Neuronal stem cell (in vitro differentiated cells): ENCODE results near the gene CACNA1C.

Experiments used
- DNase-seq: peaks from one replicate; pipeline ENCODE4 v3.0.0-alpha.2; 2013; ENCODE audit warnings: low spot score
- H2AFZ ChIP-seq: one replicate; pipeline ENCODE4 v1.6.1; 2013; ENCODE audit warnings: mild to moderate bottlenecking, low read length, inconsistent platforms
- H2AK5ac ChIP-seq: 2 replicates; pipeline ENCODE4 v1.6.1; 2013; ENCODE audit warnings: low read depth, mild to moderate bottlenecking, inconsistent platforms, low read length, moderate library complexity, mixed read lengths
- H2BK120ac ChIP-seq: 2 replicates; pipeline ENCODE4 v1.6.1; 2013; ENCODE audit warnings: low read depth, mild to moderate bottlenecking, inconsistent platforms, low read length, moderate library complexity, mixed read lengths
- H2BK12ac ChIP-seq: one replicate; pipeline ENCODE4 v1.6.1; 2013; ENCODE audit warnings: low read length, inconsistent platforms
- H2BK15ac ChIP-seq: 2 replicates; pipeline ENCODE4 v1.6.1; 2013; ENCODE audit warnings: mild to moderate bottlenecking, low read length, inconsistent platforms, mixed read lengths
- H2BK5ac ChIP-seq: one replicate; pipeline ENCODE4 v1.6.1; 2013; ENCODE audit warnings: inconsistent platforms, mild to moderate bottlenecking, low read length, moderate library complexity
- H3K14ac ChIP-seq: one replicate; pipeline ENCODE4 v1.6.1; 2013; ENCODE audit warnings: low read length, inconsistent platforms
- H3K18ac ChIP-seq: 2 replicates; pipeline ENCODE4 v1.6.1; 2013; ENCODE audit warnings: low read length, inconsistent platforms
- H3K23ac ChIP-seq: 2 replicates; pipeline ENCODE4 v1.6.1; 2013; ENCODE audit warnings: low read depth, mild to moderate bottlenecking, mixed read lengths, low read length, inconsistent platforms; ENCODE audit not compliant: poor library complexity
- H3K27ac ChIP-seq: replicated peaks from 3 replicates; pipeline ENCODE4 v1.5.1; 2013; ENCODE audit warnings: low read length, inconsistent platforms
- H3K27me3 ChIP-seq, 3 experiments: 2 replicates each; pipeline ENCODE4 v1.6.1; 2013; ENCODE audit warnings: low read length in 3 of 3, mild to moderate bottlenecking in 2 of 3, inconsistent platforms in 1 of 3, low read depth in 1 of 3, mixed read lengths in 1 of 3, moderate library complexity in 1 of 3; ENCODE audit not compliant: control insufficient read depth in 3 of 3, insufficient read depth in 3 of 3
- H3K36me3 ChIP-seq, 2 donors: replicated peaks in 1 of 2; 2 replicates each; pipeline ENCODE4 v1.6.1; 2013; ENCODE audit warnings: low read length in 2 of 2; ENCODE audit not compliant: control insufficient read depth in 2 of 2, insufficient read depth in 2 of 2
- H3K4ac ChIP-seq: 2 replicates; pipeline ENCODE4 v1.6.1; 2013; ENCODE audit warnings: inconsistent platforms, mild to moderate bottlenecking, low read length, moderate library complexity
- H3K4me1 ChIP-seq, 2 donors: 1 replicate in 1 of 2; 2 replicates in 1 of 2; pipeline ENCODE4 v1.6.1; 2013; ENCODE audit warnings: low read length in 2 of 2, low read depth in 1 of 2; ENCODE audit not compliant: control insufficient read depth in 2 of 2, insufficient read depth in 1 of 2
- H3K4me2 ChIP-seq: one replicate; pipeline ENCODE4 v1.6.1; 2013; ENCODE audit warnings: mild to moderate bottlenecking, low read length, inconsistent platforms; ENCODE audit not compliant: insufficient read depth, poor library complexity, severe bottlenecking
- H3K4me3 ChIP-seq, 2 donors: 2 replicates each; pipeline ENCODE4 v1.5.1; 2013; ENCODE audit warnings: low read length in 2 of 2, mild to moderate bottlenecking in 2 of 2, inconsistent platforms in 1 of 2, moderate library complexity in 1 of 2
- H3K79me1 ChIP-seq: one replicate; pipeline ENCODE4 v1.6.1; 2013; ENCODE audit warnings: low read depth, mild to moderate bottlenecking, inconsistent platforms, low read length, moderate library complexity
- H3K9ac ChIP-seq: one replicate; pipeline ENCODE4 v1.6.1; 2013; ENCODE audit warnings: mild to moderate bottlenecking, low read depth, low read length, inconsistent platforms; ENCODE audit not compliant: poor library complexity
- H3K9me3 ChIP-seq, 2 donors: replicated peaks in 1 of 2; 2 replicates each; pipeline versions ENCODE3 to v1.6.1; 2013; ENCODE audit warnings: low read length in 2 of 2, mild to moderate bottlenecking in 2 of 2, inconsistent platforms in 1 of 2, low read depth in 1 of 2, mixed read lengths in 1 of 2, moderate library complexity in 1 of 2; ENCODE audit not compliant: control insufficient read depth in 2 of 2, insufficient read depth in 1 of 2
- H4K8ac ChIP-seq: one replicate; pipeline ENCODE4 v1.6.1; 2013; ENCODE audit warnings: low read depth, mild to moderate bottlenecking, inconsistent platforms, low read length, moderate library complexity
- H4K91ac ChIP-seq: one replicate; pipeline ENCODE4 v1.6.1; 2013; ENCODE audit warnings: low read length, low read depth, mild to moderate bottlenecking, inconsistent platforms; ENCODE audit not compliant: poor library complexity
- WGBS, 2 donors: extraction: QIAGEN DNeasy Blood & Tissue Kit; methylation state at CpG; one replicate each; pipeline ENCODE4 v1.1.7; 2013; ENCODE audit warnings: missing lambda C conversion rate in 2 of 2, mixed read lengths in 1 of 2; ENCODE audit not compliant: insufficient read length in 2 of 2, insufficient replicate concordance in 1 of 2; ENCODE audit errors: extremely low coverage in 2 of 2; 5-methylcytosine and 5-hydroxymethylcytosine counted together

CACNA1C gene

GRCh38 chr12:2214411-2214810, 161.6 kb downstream of the CACNA1C start:
- Histone ChIP-seq H2BK12ac (no peak overlapping the region), H2AK5ac (no peak overlapping the region), H4K91ac (no peak overlapping the region), H4K8ac (no peak overlapping the region), H2BK120ac (no peak overlapping the region), H3K14ac (no peak overlapping the region), H2BK15ac (peak overlapping the region; percentile 30), H3K9ac (no peak overlapping the region), H3K27me3 (peaks cover 0 to 3% (median 0%) of the 10 kb centered on the region in 3 experiments), H3K9me3 (no peaks in the 10 kb centered on the region), H3K23ac (no peak overlapping the region), H3K18ac (no peak overlapping the region), H3K27ac (no peak overlapping the region), H3K4me3 (no peak overlapping the region), H3K36me3 (no peaks in the 10 kb centered on the region), H3K4me1 (peaks cover 4 to 11% of the 10 kb centered on the region in 2 donors), H3K4me2 (no peak overlapping the region), H2AFZ (no peak overlapping the region), H2BK5ac (no peak overlapping the region), H3K79me1 (no peaks in the 10 kb centered on the region), H3K4ac (no peak overlapping the region)
- DNase-seq = no peak
- WGBS, 2 donors = no CpG with 5 or more reads among the region's 8 CpGs

GRCh38 chr12:2215709-2216560, 163.1 kb downstream of the CACNA1C start:
- Histone ChIP-seq H3K9ac (no peak overlapping the region), H2AFZ (no peak overlapping the region), H2AK5ac (peak overlapping the region; percentile 12), H4K8ac (no peak overlapping the region), H3K27me3 (no peaks in the 10 kb centered on the region), H2BK5ac (peak overlapping the region; percentile 14), H3K4me1 (peaks cover 4 to 11% of the 10 kb centered on the region in 2 donors), H3K36me3 (no peaks in the 10 kb centered on the region), H3K18ac (peak overlapping the region; percentile 82), H2BK12ac (no peak overlapping the region), H2BK120ac (no peak overlapping the region), H4K91ac (no peak overlapping the region), H3K27ac (no peak overlapping the region), H3K9me3 (no peaks in the 10 kb centered on the region), H2BK15ac (peak overlapping the region; percentile 57), H3K79me1 (no peaks in the 10 kb centered on the region), H3K4ac (no peak overlapping the region), H3K14ac (no peak overlapping the region), H3K4me3 (no peak overlapping the region), H3K4me2 (no peak overlapping the region), H3K23ac (no peak overlapping the region)
- no peak for DNase-seq
- WGBS, 2 donors = no CpG with 5 or more reads among the region's 11 CpGs

DNA sequence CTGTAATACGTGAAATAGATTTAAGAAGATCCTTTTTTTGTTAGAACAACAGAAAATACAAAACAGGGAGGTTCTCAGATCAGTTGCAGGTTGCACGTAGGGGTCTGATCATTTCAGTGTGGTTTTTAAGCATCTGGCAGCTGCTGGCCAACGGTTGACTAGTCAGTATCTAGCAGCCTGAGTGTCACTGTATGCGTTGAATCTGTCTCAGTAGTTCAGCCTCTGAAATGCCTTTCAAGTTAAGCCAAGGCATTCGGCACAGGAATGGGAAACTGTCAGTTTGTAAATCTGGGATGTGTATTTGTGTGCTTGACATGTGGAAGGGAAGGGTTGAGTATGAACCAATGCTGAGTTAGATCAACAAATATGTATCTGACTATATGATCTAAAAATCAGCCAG, 165.9 kb downstream of the CACNA1C start:
- no peak for DNase-seq
- Histone ChIP-seq H3K4me3 (no peak overlapping the region), H2BK12ac (no peak overlapping the region), H3K27ac (no peak overlapping the region), H2BK120ac (no peak overlapping the region), H3K23ac (no peak overlapping the region), H3K27me3 (no peaks in the 10 kb centered on the region), H3K79me1 (no peaks in the 10 kb centered on the region), H3K4me2 (no peak overlapping the region), H3K4me1 (peaks cover 0 to 5% of the 10 kb centered on the region in 2 donors), H3K9me3 (peaks cover 0 to 2% of the 10 kb centered on the region in 2 donors), H3K4ac (no peak overlapping the region), H3K36me3 (no peaks in the 10 kb centered on the region), H2AK5ac (no peak overlapping the region), H2AFZ (no peak overlapping the region), H3K9ac (no peak overlapping the region), H4K8ac (no peak overlapping the region), H4K91ac (no peak overlapping the region), H2BK15ac (no peak overlapping the region), H2BK5ac (no peak overlapping the region), H3K14ac (no peak overlapping the region), H3K18ac (no peak overlapping the region)
- no CpG with 5 or more reads among the region's 5 CpGs for WGBS, 2 donors

GRCh38 chr12:2221030-2221621, 168.3 kb downstream of the CACNA1C start:
- Histone ChIP-seq H3K4me2 (no peak overlapping the region), H3K4me1 (no peaks in the 10 kb centered on the region)

More at GRCh38 chr12:2221030-2221621, 168.3 kb downstream of the CACNA1C start:
- Histone ChIP-seq H2BK5ac (no peak overlapping the region), H2BK15ac (no peak overlapping the region), H4K91ac (peak overlapping the region; percentile 34), H3K36me3 (no peaks in the 10 kb centered on the region), H3K27ac (no peak overlapping the region), H3K4me3 (peak overlapping the region in 1 of 2 donors; percentile 44), H3K14ac (no peak overlapping the region), H4K8ac (no peak overlapping the region), H2AFZ (no peak overlapping the region), H3K27me3 (no peaks in the 10 kb centered on the region), H2AK5ac (no peak overlapping the region), H3K9ac (no peak overlapping the region), H3K79me1 (no peaks in the 10 kb centered on the region), H2BK120ac (no peak overlapping the region), H3K4ac (no peak overlapping the region), H3K18ac (no peak overlapping the region), H2BK12ac (no peak overlapping the region), H3K9me3 (peaks cover 0 to 2% of the 10 kb centered on the region in 2 donors), H3K23ac (no peak overlapping the region)
- no CpG with 5 or more reads among the region's 4 CpGs for WGBS, 2 donors
- DNase-seq = no peak
